HG02852 (cell line): ENCODE measurements around the gene KRTAP2-1.
"Not testable (repeated sequence)": the region's sequence is repeated elsewhere in the genome, so short reads cannot be mapped to it uniquely, and the experiment has no call there.

Experiments
- ATAC-seq: cut with Tn5 transposase; IDR thresholded peaks from one replicate; pipeline ENCODE4 v1.9.1; 2021; ENCODE audit warnings: mild to moderate bottlenecking, moderate library complexity; ENCODE audit not compliant: unreplicated experiment

KRTAP2-1 gene

DNA sequence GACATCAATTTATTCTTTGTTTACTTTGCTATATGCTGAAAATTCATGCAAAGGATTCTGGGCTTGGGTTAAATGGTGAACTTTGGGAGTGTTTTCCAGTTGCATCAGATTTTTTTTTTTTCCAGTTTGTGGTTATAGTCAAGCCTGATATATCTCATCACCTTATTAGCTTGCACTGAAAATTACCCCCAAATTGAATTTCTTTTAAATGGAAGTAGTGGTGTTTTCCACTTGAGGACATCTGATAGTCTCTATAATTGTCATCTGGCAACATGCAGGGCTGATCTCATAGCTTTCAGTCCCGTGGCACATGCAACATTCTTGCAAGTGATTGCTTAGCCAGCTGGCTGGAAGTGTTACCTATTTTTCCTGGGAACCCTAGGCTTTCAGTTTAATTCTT is 33.5 kb downstream of the KRTAP2-1 start:
- ATAC-seq = no peak

GRCh38 chr17:41013181-41013580 is 33.9 kb downstream of the KRTAP2-1 start:
- ATAC-seq = no peak

GRCh38 chr17:41012326-41013120 is 34.6 kb downstream of the KRTAP2-1 start:
- no peak for ATAC-seq

DNA sequence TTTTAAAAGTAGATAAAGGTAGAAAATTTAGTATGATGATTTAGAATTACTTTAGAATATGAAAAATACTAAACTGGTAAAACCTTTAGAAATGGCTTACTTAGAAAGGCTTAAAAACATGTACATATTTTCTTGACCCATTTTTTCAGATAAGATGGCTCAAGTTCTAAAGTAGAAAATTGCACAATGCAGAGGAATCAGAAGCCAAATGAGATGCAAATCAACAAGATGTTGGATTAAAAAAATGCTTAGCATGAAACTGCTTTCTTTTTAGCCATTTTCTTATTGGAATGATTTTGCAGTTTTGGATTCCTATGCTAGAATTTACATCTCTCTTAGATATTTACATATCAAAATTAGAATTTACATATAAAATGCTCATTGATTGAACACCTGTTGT is 36.7 kb downstream of the KRTAP2-1 start:
- ATAC-seq = no peak

GRCh38 chr17:41009936-41010335 is 37.2 kb downstream of the KRTAP2-1 start:
- ATAC-seq = no peak

DNA sequence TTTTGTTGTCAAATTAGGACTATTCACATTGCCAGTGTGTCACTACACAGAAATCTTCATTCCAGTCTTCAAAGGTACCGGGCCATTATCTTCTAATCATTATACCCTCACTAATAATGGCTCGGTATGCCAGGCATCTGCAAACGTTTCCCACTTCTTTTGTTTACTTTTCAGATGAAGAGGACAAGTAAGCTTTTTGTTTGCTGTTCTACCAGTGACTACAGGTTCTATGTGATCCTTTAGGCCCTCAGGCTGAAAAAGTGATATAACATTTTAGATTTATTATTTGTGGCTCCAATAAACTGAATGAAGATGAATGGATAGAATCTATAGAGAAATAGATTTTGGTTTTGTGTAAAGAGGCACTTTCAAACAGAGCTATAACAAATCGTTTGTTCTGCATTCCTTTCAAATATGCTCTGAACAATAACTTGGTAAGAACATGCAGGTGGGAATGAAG is 37.8 kb downstream of the KRTAP2-1 start:
- ATAC-seq = no peak

DNA sequence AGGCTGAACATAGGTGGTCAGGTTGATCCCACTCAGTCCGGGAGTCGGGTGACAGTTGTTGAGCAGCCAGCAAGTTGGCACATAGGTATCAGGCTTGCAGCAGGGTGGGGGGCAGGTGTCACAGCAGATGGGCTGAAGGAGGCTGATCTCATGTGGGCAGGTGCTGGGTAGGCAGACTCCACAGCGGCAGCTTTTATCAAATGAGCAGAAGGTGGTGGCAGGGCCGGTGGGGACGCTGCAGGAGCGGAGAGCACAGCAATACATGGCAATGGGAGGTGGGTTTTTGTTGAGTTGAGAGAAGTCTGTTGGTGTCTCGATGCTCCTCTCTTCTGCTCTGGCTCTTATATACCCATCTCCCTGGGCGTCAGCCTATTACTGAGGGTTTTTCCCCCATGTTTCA is 38.3 kb downstream of the KRTAP2-1 start, which contains the start of gene KRTAP3-1:
KRTAP3-1 (minus strand) TSS at position 318 of the 400 bp plus-strand sequence; CDS start at position 264, 54 bp downstream.
- ATAC-seq = no peak

GRCh38 chr17:41004397-41004796 is 42.7 kb downstream of the KRTAP2-1 start:
- no peak for ATAC-seq

- no peak for ATAC-seq
Observed at GRCh38 chr17:41003926-41004325, 43.2 kb downstream of the KRTAP2-1 start.

GRCh38 chr17:41002814-41003213 is 44.3 kb downstream of the KRTAP2-1 start:
- no peak for ATAC-seq

GRCh38 chr17:41001795-41002194 is 45.3 kb downstream of the KRTAP2-1 start:
- no peak for ATAC-seq

GRCh38 chr17:40999563-40999962 is 47.6 kb downstream of the KRTAP2-1 start, which contains the start of gene KRTAP3-2:
Gene KRTAP3-2, minus strand, starts transcription at chr17:40999906. Its CDS starts 53 bp downstream, at chr17:40999853.
- ATAC-seq = not testable (repeated sequence)

DNA sequence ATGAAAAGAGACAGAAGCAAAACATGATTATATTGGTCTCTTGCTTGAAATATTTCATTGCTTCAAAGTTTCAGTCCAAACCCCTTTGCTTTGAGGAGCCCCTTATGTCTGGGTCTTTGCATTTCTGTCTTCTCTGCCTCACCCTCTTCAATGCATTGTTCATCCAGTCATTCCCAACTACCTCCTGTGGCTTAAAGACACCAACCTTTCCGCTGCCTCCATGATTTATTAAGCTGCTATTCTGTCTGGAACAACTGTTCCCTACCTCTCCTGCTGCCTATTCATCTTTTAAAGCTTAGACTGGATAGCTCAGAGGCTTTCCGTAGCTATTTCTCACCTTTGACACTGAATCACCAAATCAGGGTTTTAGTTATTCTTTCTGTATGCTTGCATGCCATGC is 49.8 kb downstream of the KRTAP2-1 start:
- no peak for ATAC-seq

- no peak for ATAC-seq
Observed at GRCh38 chr17:40996829-40997228, 50.3 kb downstream of the KRTAP2-1 start.
